NCI-H460 (cell line): ENCODE results near the gene TRAPPC2L. TPM values are rescaled to one million over a fixed set of nuclear protein-coding genes. Genes with fewer than 3 reads are reported as not detected.
A peak's percentile ranks its signal among the peaks of the same experiment; 100 is the strongest.

Experiments used
- DNase-seq: peaks from one replicate; pipeline ENCODE4 v3.0.0-alpha.2; 2016; ENCODE audit warnings: low read depth; ENCODE audit errors: extremely low read depth
- polyA plus RNA-seq: library from polyadenylated mRNA; depleted of rRNA; stranded (reverse); fragments of >200 nt; gene quantifications from 2 replicates; pipeline ENCODE4 v1.2.3, GENCODE V29; 2014; cell fraction: nucleus; rRNA removed
- total RNA-seq: library from RNA; depleted of rRNA; stranded (reverse); fragments of >200 nt; shearing (Covaris generic); gene quantifications from 2 replicates; pipeline ENCODE4 v1.2.3, GENCODE V29; 2014; rRNA removed

Gene TRAPPC2L, protein sequence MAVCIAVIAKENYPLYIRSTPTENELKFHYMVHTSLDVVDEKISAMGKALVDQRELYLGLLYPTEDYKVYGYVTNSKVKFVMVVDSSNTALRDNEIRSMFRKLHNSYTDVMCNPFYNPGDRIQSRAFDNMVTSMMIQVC
- 20.0 and 21.1 TPM in 2 replicates for total RNA-seq
- 33.1 and 57.2 TPM in 2 replicates for polyA plus RNA-seq

DNA sequence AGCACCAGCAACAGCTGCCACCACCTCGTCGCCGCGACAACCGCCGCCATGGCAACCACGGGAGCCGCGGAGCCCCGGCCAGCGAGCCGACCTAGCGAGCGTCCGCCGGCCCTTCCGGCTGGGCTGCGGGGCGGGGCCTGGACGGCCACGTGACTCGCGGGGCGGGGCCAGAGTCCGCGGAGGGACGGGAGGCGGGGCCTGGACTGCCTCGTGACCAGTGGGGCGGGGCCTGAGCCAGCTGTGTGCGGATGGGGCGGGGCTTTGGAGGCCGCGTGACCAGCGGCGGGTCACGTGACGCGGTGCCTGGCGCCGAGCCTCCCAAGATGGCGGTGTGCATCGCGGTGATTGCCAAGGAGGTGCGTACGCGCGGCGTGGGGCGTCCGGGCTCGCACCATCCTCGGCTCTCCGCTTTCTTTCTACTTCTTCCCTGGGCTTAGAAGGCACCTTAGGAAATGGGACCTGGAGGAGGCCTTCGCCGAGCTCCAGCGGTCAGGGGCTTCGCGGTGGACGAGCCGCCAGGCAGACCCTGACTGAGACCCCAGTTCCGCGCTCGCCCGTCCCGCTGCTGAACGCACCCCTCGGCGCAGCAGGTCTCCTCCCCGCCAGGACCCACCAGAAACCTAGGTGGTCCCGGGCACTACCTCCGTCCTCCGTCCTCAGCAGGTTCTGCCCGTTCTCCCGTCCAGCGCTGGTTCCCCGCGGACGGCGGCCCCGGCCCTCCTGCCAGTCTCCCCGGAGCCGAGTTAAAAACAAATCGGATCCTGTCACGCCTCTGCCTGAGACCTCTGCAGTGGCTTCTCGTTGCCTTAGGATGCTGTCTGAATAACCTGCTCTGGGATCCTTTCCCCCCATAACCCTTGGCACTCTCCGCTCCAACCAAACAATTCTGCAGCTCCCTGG lies at the start of gene TRAPPC2L, which contains the start of gene GALNS:
Gene TRAPPC2L, plus strand, starts transcription at position 300 of the 900 bp plus-strand sequence. Its CDS starts 24 bp downstream, at position 324.
Gene GALNS, minus strand, starts transcription at position 120 of the 900 bp plus-strand sequence. Its CDS starts 70 bp downstream, at position 50.
- DNase-seq = peak; percentile 91

GRCh38 chr16:88807142-88807625 lies 49.7 kb upstream of the TRAPPC2L start:
- no peak for DNase-seq

DNA sequence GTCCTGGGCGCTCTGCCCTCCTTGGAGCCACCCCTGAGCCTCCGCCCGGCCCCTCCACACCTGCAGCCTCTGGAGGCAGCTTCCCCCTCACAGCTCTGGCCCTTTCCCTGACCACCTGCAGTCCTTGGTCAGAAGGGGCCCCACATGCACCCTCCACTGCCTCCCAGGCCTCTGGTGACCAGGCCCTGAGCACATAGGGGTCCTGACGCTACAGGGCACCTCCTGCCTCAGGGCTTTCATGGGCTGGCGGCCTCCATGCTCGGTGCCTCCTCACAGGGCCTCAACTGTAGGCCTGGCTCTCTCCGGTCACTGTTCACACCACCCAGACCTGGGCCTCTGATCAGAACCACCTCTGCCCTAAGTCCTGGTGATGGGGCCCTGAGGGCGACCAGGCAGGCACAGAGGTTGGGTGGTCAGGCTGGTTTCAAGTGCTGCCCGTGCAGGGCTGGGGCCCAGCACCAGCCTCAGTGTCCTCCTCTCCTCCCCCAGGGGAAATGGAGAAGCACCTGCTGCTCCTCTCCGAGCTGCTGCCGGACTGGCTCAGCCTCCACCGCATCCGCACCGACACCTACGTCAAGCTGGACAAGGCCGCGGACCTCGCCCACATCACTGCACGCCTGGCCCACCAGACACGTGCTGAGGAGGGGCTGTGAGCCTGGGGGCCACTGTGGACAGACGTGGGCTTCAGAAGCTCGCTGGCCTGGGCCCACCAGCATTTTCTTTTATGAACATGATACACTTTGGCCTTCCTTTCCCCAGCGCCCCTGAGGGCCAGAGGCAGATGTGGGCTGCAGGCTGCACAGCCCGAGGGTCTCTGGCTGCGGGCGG lies 49.1 kb upstream of the TRAPPC2L start:
- no peak for DNase-seq

DNA sequence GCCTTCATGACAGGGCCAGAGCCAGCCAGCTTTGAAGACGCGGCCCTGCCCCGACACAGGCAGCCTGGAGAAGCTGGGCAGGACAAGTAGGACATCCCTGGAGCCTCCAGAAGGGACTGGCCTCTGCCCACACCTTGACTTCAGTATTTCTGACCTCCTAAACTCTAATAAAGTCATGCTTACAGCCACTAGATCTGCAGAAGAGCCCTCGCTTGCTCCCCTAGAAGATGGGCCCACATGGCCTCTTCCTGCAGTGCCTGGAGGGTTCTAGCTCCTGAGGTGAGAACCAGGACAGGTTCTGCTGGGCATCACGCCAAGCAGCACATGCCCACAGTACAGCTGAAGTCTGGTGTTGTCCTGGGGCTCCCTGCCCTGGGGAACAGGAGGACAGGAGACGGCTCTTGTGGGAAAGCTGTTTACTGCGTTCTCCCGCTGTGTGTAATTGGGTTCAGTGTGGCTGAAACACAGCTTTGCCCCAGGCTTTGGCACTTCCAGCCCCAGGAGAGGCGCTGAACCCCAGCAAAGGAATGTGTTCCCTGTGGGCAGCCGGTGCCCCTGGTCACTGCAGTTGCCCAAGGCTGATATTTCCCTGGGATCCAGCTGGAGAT lies 47.8 kb upstream of the TRAPPC2L start:
- no peak for DNase-seq

DNA sequence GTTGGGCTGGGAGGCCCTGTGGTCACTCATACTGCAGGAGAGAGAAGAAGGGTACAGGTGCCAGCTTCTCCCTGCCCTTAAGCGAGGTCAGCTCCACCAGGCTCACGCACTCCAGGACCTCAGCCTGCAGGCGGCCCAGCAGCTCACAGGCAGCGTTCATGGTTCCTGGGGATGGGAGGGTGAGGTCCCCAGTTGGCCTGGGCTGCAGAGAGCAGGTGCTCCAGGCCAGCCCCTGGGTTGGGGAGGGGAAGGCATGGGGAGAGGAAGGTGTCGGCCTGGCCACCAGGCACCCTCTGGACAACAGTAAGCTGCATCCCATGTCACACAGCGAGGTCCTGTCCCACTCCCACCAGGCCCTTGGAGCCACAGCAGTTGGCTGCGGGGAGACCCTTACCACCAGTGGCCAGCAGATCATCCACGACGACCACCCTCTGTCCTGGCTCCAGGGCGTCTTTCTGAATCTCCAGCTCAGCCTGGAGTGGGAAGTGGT lies 47.2 kb upstream of the TRAPPC2L start:
- DNase-seq = no peak

- DNase-seq = no peak
These were observed 46.6 kb upstream of the TRAPPC2L start for GRCh38 chr16:88810166-88810911.

DNA sequence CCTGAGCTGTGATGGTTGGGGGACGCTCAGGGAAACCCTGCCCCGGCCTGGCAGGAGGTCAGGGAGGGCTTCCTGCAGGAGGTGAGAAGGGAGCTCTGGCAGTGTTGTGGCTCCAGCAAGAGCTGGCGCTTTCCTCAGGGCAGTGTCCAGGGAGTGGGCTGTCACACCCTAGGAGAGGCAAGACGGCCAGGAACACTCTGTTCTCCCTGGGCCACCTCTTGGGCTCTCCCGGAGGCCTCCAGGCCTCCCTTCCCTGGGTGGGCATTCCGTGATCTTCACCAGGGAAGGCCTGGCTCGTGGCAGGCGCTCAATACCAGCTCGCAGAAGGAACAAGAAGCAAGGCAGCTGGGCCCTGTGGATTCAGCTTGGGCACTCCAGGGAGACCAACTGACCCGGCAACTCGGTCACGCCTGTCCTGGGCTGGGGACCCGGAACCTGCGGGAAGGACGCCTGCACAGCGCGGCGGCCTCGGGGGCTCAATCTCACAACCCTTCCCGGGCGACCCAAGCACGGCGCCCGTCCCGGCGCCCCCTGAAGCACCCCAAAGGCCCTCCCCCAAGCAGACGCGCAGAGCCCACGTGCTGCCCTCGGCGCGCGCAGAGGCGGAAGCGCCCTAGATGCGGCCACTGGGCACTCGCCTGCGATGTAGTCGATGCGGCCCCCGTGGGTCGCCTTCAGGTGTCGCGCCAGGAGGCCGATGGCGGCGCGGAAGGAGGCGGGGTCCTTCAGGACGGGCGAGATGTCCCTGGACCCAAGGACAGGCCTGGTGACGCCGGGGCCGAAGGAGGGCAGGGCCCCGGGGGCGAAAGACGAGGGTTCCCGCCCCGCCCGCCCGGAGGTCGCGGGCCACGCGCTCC lies 45.8 kb upstream of the TRAPPC2L start:
- peak; percentile 46 for DNase-seq

- peak; percentile 82 for DNase-seq
These were observed 45.0 kb upstream of the TRAPPC2L start, which contains the start of gene APRT for GRCh38 chr16:88811769-88812512. APRT (minus strand) TSS chr16:88811928; CDS start chr16:88811899, 29 bp downstream.

- no peak for DNase-seq
These were observed 44.2 kb upstream of the TRAPPC2L start for GRCh38 chr16:88812513-88813268.

DNA sequence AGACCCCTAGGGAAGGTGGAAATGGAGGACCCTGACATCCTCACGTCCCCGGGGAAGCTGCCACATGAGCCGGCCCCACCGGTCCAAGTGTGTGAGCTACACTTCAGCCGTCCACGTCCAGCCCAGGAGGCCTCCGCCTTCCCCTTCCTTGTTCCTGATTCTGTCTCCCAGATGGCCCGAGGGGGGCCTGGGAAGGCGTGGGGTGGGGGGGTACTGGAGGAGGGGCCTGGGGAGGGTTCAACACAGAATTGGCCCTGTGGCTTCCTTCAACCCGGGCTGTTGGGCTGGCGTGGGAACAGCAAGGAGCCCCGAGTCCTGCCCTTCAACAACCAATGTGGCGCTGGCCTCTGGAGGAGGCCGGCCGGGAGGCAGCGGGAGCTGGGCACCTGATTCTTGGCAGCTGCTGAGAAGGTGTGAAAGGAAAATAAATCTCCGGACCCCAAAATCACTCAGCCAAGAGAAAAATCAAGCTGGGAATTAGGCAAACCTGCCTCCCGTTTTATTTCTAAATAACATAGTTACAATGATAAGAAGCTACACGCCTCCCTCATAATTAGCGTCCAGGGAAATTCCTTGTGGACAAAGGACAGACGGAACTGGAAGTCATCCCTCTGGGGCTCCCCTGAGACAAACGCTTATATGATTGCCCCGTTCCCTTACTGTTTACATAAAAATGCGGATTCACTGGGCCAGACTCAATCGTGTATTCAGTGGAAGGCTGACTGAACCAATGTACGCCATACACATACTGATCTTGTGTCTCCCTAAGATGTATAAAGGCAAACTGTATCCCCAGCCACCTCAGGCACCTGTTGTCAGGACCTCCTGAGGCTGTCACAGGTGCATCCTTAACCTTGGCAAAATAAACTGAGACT lies 43.4 kb upstream of the TRAPPC2L start:
- no peak for DNase-seq

DNA sequence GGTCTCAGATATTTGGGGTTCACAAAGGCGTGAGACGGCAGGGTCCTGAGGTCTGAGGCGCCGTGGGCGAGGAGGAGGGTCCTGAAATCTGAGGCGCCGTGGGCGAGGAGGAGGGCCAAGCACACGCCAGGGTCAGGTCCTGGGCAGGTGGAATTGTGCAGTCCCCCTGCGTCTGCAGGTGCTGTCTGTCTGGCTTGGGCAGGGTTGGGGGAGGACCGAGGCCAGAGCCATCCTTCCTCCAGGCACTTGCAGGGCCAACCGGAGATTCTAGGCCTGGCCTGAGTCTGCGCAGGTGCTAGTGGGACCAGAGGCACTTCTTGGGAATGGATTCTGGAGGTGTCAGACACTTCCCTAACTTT lies 42.8 kb upstream of the TRAPPC2L start:
- DNase-seq = no peak

- DNase-seq = no peak
These were observed 41.7 kb upstream of the TRAPPC2L start for GRCh38 chr16:88815227-88815626.

GRCh38 chr16:88815901-88816589 lies 40.9 kb upstream of the TRAPPC2L start:
- DNase-seq = no peak

DNA sequence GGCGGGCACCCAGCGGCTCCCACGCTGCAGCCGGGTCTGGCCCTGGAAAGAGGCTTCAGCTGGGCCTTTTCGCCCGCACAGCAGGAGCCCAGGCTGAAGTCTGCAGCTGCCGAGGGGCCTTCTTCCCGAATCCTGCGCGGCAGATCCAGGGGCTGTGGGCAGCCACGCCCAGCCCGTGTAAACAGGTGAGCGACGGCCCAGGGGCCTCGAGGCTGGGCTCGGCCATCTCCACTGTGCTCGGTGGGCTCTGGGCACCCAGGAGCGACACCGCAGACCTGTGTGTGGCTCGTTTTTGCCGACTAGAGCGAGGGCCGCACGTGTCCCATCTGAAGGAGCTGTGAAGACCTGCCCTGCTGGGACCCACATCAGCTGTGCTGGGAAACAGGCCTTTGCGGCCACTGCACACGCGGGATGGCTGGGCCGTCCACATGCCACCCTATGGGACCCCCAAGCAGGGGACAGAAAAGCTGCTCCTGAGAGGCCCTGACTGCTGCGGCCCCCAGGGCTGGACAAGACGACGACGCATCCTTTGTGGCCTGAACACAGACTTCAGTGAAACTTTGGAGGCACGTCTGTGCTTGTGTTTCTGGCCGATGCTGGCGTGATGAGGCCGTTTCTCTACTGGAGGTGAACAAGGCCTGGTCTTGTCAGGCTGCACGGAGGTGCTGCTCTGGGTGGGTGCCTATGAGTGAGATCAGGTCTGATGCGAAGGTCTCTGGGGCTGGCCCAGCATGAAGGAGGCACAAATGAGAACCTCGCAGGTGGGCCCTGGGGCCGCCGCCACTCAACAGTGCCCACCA lies 40.0 kb upstream of the TRAPPC2L start:
- DNase-seq = no peak
